Smooth muscle cell (in vitro differentiated cells): Measurements from ENCODE around the gene RTCB. TPM values are rescaled to one million over a fixed set of nuclear protein-coding genes. Genes with fewer than 3 reads are reported as not detected.
"Not testable (repeated sequence)": the region's sequence is repeated elsewhere in the genome, so short reads cannot be mapped to it uniquely, and the experiment has no call there.

Experiments used
- DNase-seq: peaks from one replicate; lab custom pipeline; 2025; ENCODE audit not compliant: unreplicated experiment; lab: John Stamatoyannopoulos, UW
- H2AFZ ChIP-seq: fragments of 200-600 bp; sonication (generic); 2 replicates; pipeline ENCODE4 v1.6.0; 2016; ENCODE audit warnings: antibody characterized with exemption, low read depth, mild to moderate bottlenecking
- H3F3A ChIP-seq: fragments of 200-600 bp; sonication (generic); 2 replicates; pipeline ENCODE4 v1.6.0; 2017; ENCODE audit warnings: antibody characterized with exemption, low read depth
- H3K27ac ChIP-seq: fragments of 200-600 bp; sonication (generic); 2 replicates; pipeline ENCODE4 v1.5.1; 2016; ENCODE audit warnings: low read depth, mild to moderate bottlenecking
- H3K27me3 ChIP-seq: fragments of 200-600 bp; sonication (generic); 2 replicates; pipeline ENCODE4 v1.6.1; 2016; ENCODE audit warnings: low read depth, mild to moderate bottlenecking
- H3K36me3 ChIP-seq: fragments of 200-600 bp; sonication (generic); 2 replicates; pipeline ENCODE4 v1.5.1; 2016; ENCODE audit warnings: low read depth
- H3K4me1 ChIP-seq: fragments of 200-600 bp; sonication (generic); 2 replicates; pipeline ENCODE4 v1.5.1; 2016; ENCODE audit warnings: low read depth
- H3K4me2 ChIP-seq: fragments of 200-600 bp; sonication (generic); 2 replicates; pipeline ENCODE4 v1.6.0; 2016; ENCODE audit warnings: mild to moderate bottlenecking
- H3K4me3 ChIP-seq: fragments of 200-600 bp; sonication (generic); 2 replicates; pipeline ENCODE4 v1.5.1; 2016; ENCODE audit warnings: mild to moderate bottlenecking
- H3K79me2 ChIP-seq: fragments of 200-600 bp; sonication (generic); 2 replicates; pipeline ENCODE4 v1.6.0; 2016; ENCODE audit warnings: low read depth, mild to moderate bottlenecking
- H3K9ac ChIP-seq: fragments of 200-600 bp; sonication (generic); 2 replicates; pipeline ENCODE4 v1.6.0; 2016; ENCODE audit warnings: low read depth
- H3K9me3 ChIP-seq: fragments of 200-600 bp; sonication (generic); replicated peaks from 2 replicates; pipeline ENCODE4 v1.5.1; 2016; ENCODE audit warnings: low read depth
- H4K20me1 ChIP-seq: fragments of 200-600 bp; sonication (generic); 2 replicates; pipeline ENCODE4 v1.6.0; 2016; ENCODE audit warnings: low read depth
- CTCF ChIP-seq: fragments of 200-600 bp; sonication (generic); IDR thresholded peaks from 2 replicates; pipeline ENCODE4 v1.5.1; 2017; ENCODE audit warnings: borderline replicate concordance, mild to moderate bottlenecking, antibody characterized with exemption; ENCODE audit not compliant: insufficient read depth, poor library complexity, severe bottlenecking
- WGBS: methylation state at CpG from one replicate; pipeline ENCODE4 v1.1.7; 2016; ENCODE audit warnings: low lambda C conversion rate; 5-methylcytosine and 5-hydroxymethylcytosine counted together
- polyA plus RNA-seq: library from polyadenylated mRNA; unstranded; fragments of >200 nt; fragmentation: Nextera tagmentation; extraction: Ambion mirVana; gene quantifications from 2 replicates; pipeline ENCODE4 v1.2.1, GENCODE V29; 2016
- total RNA-seq: library from RNA; depleted of rRNA; stranded (reverse); fragments of >200 nt; gene quantifications from 2 replicates; pipeline ENCODE4 v1.2.3, GENCODE V29; 2014

The RTCB gene
- total and polyA plus RNA-seq, 2 experiments from 2014 or later = 105 to 120 TPM

GRCh38 chr22:32357567-32357966, 54.5 kb downstream of the RTCB start, which contains the start of gene RFPL3:
RFPL3 (plus strand) TSS chr22:32357867; CDS start chr22:32358072, 205 bp downstream.
- not testable (repeated sequence) for H3F3A ChIP-seq, H2AFZ ChIP-seq, H4K20me1 ChIP-seq, DNase-seq, H3K9ac ChIP-seq, H3K79me2 ChIP-seq, H3K36me3 ChIP-seq, H3K9me3 ChIP-seq, H3K4me1 ChIP-seq, H3K4me2 ChIP-seq, H3K4me3 ChIP-seq, H3K27me3 ChIP-seq, H3K27ac ChIP-seq
- WGBS = 78% methylated on average over 9 of the region's 9 CpGs

DNA sequence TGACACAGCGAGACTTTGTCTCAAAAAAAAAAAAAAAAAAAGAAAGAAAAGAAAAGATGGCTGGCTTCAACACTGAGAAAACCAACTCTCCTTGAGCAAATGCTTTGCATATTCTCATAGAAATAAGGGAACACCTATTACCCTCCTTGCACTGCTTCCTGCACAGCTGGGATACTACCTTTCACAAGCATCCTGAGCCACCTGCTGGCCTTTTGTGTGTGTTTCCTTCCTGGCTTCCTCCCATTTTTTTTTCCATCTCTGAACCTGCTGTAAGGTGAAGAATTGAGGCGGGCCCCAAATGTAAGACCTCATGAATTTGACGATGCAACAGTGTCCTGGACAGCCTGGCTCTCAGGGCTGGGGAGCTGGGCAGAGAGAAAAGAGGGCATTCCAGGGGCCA, 56.3 kb downstream of the RTCB start:
- H3K9me3 ChIP-seq = no peaks in the 10 kb centered on the region
- no peak overlapping the region for H3K27ac ChIP-seq
- H3K9ac ChIP-seq = no peak overlapping the region
- no peak for TF ChIP-seq CTCF
- no peaks in the 10 kb centered on the region for H3K36me3 ChIP-seq
- no peak for DNase-seq
- no peaks in the 10 kb centered on the region for H3F3A ChIP-seq
- H3K79me2 ChIP-seq = no peaks in the 10 kb centered on the region
- no peaks in the 10 kb centered on the region for H3K27me3 ChIP-seq
- H3K4me3 ChIP-seq = no peak overlapping the region
- H2AFZ ChIP-seq = no peak overlapping the region
- H3K4me2 ChIP-seq = no peak overlapping the region
- no peaks in the 10 kb centered on the region for H3K4me1 ChIP-seq
- H4K20me1 ChIP-seq = no peaks in the 10 kb centered on the region
- 77% methylated on average over 3 of the region's 3 CpGs for WGBS

- Histone ChIP-seq H3K9me3 (no peaks in the 10 kb centered on the region), H3K4me1 (no peaks in the 10 kb centered on the region), H4K20me1 (no peaks in the 10 kb centered on the region), H2AFZ (no peak overlapping the region), H3K36me3 (no peaks in the 10 kb centered on the region), H3K4me3 (no peak overlapping the region), H3K9ac (no peak overlapping the region), H3K27ac (no peak overlapping the region), H3K4me2 (no peak overlapping the region), H3K27me3 (no peaks in the 10 kb centered on the region), H3F3A (no peaks in the 10 kb centered on the region), H3K79me2 (no peaks in the 10 kb centered on the region)
- 89% methylated on average over 29 of the region's 30 CpGs for WGBS
- DNase-seq = no peak
- no peak for TF ChIP-seq CTCF
Measured at GRCh38 chr22:32354360-32355351, 57.4 kb downstream of the RTCB start.

- Histone ChIP-seq H3K4me1 (no peaks in the 10 kb centered on the region), H3K27me3 (no peaks in the 10 kb centered on the region)
- WGBS = 95% methylated on average over 8 of the region's 19 CpGs
Measured at GRCh38 chr22:32353840-32354239, 58.2 kb downstream of the RTCB start.

More at GRCh38 chr22:32353840-32354239, 58.2 kb downstream of the RTCB start:
- H3K27ac ChIP-seq = no peak overlapping the region
- H2AFZ ChIP-seq = no peak overlapping the region
- no peaks in the 10 kb centered on the region for H4K20me1 ChIP-seq
- H3K4me3 ChIP-seq = no peak overlapping the region
- no peak for DNase-seq
- no peak overlapping the region for H3K9ac ChIP-seq
- TF ChIP-seq CTCF = no peak
- H3F3A ChIP-seq = no peaks in the 10 kb centered on the region
- H3K79me2 ChIP-seq = no peaks in the 10 kb centered on the region
- H3K9me3 ChIP-seq = no peaks in the 10 kb centered on the region
- no peaks in the 10 kb centered on the region for H3K36me3 ChIP-seq
- no peak overlapping the region for H3K4me2 ChIP-seq
